Astrocyte of the cerebellum (primary cell): ENCODE results near the gene OPCML.

ENCODE experiments used
- DNase-seq: peaks from one replicate; pipeline ENCODE4 v3.0.0-alpha.2; 2011; ENCODE audit warnings: low read depth
- H3K4me3 ChIP-seq: 2 replicates; pipeline ENCODE4 v1.5.1; 2011; ENCODE audit warnings: mild to moderate bottlenecking, low read depth, low read length, moderate library complexity
- in situ Hi-C: cut with HindIII; loops from 2 replicates; pipeline ENCODE4 v1.10.0; 2017; ENCODE audit warnings: low sequenced_read_pairs
- TF ChIP-seq, protein P1 (sequence below): IDR thresholded peaks from 2 replicates; pipeline ENCODE4 v1.5.1; 2012; ENCODE audit warnings: low read length, low read depth, moderate library complexity, mild to moderate bottlenecking; ENCODE audit errors: missing control alignments

OPCML gene

DNA sequence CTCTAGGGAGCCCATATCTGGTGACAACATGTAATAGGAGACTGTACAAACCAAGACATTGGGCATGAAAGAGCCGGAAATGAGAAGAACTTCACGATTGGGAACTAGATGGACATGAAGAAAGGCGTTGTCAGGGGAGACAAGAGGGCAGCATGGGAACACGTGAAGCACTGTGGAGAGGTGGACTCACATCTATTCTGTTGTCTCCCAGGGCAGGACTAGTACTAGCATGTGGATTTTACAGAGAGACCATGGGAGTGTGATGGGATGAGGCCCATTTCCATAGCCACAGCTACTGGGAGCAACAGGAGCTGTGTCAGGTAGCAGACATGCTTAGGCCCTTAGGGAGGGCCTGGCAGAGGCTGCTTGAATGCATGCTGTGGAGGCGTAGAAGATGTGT, 333.9 kb downstream of the OPCML start:
- no peak for DNase-seq
- in situ Hi-C loops = no loop called here
- TF ChIP-seq, protein P1, sequence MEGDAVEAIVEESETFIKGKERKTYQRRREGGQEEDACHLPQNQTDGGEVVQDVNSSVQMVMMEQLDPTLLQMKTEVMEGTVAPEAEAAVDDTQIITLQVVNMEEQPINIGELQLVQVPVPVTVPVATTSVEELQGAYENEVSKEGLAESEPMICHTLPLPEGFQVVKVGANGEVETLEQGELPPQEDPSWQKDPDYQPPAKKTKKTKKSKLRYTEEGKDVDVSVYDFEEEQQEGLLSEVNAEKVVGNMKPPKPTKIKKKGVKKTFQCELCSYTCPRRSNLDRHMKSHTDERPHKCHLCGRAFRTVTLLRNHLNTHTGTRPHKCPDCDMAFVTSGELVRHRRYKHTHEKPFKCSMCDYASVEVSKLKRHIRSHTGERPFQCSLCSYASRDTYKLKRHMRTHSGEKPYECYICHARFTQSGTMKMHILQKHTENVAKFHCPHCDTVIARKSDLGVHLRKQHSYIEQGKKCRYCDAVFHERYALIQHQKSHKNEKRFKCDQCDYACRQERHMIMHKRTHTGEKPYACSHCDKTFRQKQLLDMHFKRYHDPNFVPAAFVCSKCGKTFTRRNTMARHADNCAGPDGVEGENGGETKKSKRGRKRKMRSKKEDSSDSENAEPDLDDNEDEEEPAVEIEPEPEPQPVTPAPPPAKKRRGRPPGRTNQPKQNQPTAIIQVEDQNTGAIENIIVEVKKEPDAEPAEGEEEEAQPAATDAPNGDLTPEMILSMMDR = no peak

DNA sequence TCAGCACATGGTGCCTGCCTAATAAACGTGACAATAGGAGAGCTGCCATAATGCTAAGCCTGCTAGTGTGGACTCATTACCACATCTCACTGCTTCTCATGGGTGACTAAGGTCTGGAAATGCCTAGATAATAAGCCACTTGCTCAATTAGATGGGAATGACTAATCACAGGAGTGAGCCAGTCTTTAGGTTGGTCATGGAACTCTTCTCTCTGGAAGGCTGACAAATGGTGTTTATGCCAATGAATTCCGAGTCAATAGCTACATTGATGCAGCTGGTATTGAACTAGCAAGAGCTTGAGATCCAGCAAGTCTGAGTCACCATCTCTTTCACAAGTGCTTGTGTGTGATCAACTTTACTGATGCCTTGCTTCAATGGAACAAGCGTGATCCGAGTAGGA, 334.9 kb downstream of the OPCML start:
- no peak overlapping the region for H3K4me3 ChIP-seq
- no peak for DNase-seq
- in situ Hi-C loops = no loop called here
- TF ChIP-seq, protein P1 = no peak

More for the DNA sequence above, 333.9 kb downstream of the OPCML start:
- no peak overlapping the region for H3K4me3 ChIP-seq

DNA sequence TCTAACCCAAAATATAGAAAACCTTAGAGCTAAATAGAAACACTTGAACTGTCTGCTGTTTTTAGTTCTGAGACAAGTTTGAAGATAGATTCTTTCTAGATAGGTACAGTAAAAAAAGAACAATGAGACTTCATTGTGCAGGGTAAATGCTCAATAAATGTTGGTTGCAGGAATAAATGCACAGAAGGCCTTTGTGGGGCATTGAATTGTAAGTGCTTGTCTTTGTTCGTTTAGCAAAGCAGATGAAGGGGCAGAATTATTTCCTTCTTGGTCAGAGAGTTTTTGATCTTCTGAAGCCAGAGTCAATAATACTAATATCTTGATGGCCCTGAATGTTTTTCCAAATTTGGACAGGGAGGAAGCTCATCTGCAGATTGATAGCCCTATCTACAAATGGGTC, 340.4 kb downstream of the OPCML start:
- TF ChIP-seq, protein P1 = no peak
- no peak for DNase-seq
- in situ Hi-C loops = no loop called here
- H3K4me3 ChIP-seq = no peak overlapping the region

DNA sequence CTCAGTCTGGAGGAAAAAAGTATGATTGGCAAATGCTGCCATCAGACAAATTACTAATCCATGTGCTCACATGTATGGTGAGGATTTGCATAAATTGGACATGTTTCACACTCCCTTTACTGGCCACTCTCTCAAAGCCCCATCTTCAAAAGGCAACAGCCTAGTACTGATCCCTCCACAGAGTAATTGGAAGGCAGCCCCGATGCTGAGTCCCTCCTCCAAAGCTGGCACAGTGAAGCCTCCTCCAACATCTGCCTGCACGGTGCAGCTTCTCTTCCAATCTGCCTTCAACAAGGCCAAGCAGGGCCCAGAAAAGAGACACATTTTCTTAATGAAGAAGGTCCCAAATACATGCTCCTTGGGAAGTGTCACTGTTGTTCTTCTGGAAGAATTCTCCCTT, 350.6 kb downstream of the OPCML start:
- in situ Hi-C loops = no loop called here
- H3K4me3 ChIP-seq = no peak overlapping the region
- TF ChIP-seq, protein P1 = no peak
- DNase-seq = no peak

DNA sequence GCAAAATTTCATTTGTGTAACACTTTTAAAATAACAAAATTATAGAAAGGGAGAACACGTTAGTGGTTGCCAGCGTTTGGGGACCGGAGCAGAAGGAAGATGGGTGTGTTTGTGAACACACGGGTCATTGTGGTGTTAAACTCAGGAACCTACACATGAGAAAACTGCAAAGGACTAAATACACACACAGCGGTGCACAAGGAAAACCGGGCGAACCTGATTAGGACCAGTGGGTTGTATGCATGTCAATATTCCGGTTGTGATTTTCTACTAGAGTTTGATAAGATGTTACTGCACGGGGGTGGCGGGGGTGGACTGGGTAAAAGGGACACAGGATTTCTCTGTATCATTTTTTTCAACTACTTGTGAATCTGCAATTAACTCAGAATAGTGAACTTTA, 351.2 kb downstream of the OPCML start:
- DNase-seq = no peak
- TF ChIP-seq, protein P1 = no peak
- in situ Hi-C loops = no loop called here
- no peak overlapping the region for H3K4me3 ChIP-seq

DNA sequence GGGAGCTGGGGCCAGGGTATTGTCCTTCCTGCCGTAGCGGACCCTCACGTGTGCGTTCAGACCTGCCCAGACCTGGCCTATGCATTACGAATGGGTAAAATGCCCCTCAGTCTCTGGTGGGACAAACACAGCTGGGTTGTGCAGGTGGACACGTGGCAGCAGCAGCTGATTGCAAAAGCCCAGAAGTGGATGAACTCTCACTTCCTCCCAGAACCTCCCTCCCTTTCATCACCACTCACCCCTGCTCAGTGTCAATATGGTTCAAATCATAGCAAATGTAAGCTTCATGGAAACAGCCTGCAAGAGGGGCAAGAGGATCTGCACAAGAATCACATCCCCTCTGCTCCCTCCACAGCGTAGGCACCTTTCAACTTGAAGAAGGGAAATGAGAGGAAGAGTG, 352.1 kb downstream of the OPCML start:
- no peak overlapping the region for H3K4me3 ChIP-seq
- in situ Hi-C loops = no loop called here
- TF ChIP-seq, protein P1 = no peak
- no peak for DNase-seq

DNA sequence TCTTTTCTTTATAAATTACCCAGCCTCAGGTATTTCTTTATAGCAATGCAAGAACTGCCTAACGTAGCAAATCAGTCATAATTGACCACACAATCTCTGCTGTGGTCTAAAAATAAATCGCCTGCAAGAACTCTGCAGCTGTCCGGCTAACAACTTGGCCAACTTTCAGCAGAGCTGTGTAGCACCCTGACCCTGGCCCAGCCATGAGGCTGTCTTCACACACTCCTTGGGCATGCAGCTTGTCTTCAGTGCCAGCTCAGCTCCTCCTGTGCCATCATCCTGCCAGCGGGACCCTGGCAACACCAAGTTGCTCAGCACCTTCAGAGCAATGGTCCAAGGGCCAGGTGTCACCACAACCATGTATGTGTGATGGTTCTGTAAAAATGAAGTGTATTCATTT, 355.6 kb downstream of the OPCML start:
- in situ Hi-C loops = no loop called here
- no peak for DNase-seq
- TF ChIP-seq, protein P1 = no peak
- H3K4me3 ChIP-seq = no peak overlapping the region
